HCT116 (cell line): ENCODE measurements around the gene PLVAP.

Source experiments
- CBX3 ChIP-seq: IDR thresholded peaks from 2 replicates; pipeline ENCODE4 v1.6.1; 2012; ENCODE audit warnings: low read depth
- CEBPB ChIP-seq: IDR thresholded peaks from 2 replicates; pipeline ENCODE4 v1.6.1; 2012; ENCODE audit warnings: low read depth
- EGR1 ChIP-seq: IDR thresholded peaks from 2 replicates; pipeline ENCODE4 v1.6.1; 2012; ENCODE audit warnings: low read depth
- POLR2A ChIP-seq: IDR thresholded peaks from 2 replicates; pipeline ENCODE4 v1.7.0; 2011; ENCODE audit warnings: borderline replicate concordance; ENCODE audit not compliant: insufficient read depth, insufficient read length; ENCODE audit errors: extremely low read depth
- POLR2AphosphoS5 ChIP-seq: IDR thresholded peaks from 2 replicates; pipeline ENCODE4 v1.6.1; 2011; ENCODE audit warnings: mild to moderate bottlenecking, low read depth, low read length, moderate library complexity
- RAD21 ChIP-seq: IDR thresholded peaks from 2 replicates; pipeline ENCODE4 v1.6.1; 2012; ENCODE audit warnings: low read depth, mild to moderate bottlenecking
- SIN3A ChIP-seq: IDR thresholded peaks from 2 replicates; pipeline ENCODE4 v1.6.1; 2012; ENCODE audit warnings: low read depth
- SP1 ChIP-seq: IDR thresholded peaks from 2 replicates; pipeline ENCODE4 v1.6.1; 2012; ENCODE audit warnings: low read depth
- SRF ChIP-seq: IDR thresholded peaks from 2 replicates; pipeline ENCODE4 v1.6.1; 2012; ENCODE audit warnings: low read depth
- YY1 ChIP-seq: IDR thresholded peaks from 2 replicates; pipeline ENCODE4 v1.6.1; 2011; ENCODE audit warnings: low read length, low read depth, moderate library complexity, mild to moderate bottlenecking; ENCODE audit not compliant: insufficient replicate concordance; ENCODE audit errors: extremely low read depth
- ZNF274 ChIP-seq: fragments of 200-500 bp; sonication (Bioruptor generic); IDR thresholded peaks from 2 replicates; pipeline ENCODE4 v1.6.1; 2014; ENCODE audit warnings: mild to moderate bottlenecking, low read depth, low read length, inconsistent platforms
- TF ChIP-seq, protein P1 (sequence below), 3 experiments: fragments of 200-600 bp in 1 of 3; sonication (generic) in 1 of 3; IDR thresholded peaks in 2 of 3; conservative IDR thresholded peaks in 1 of 3; 2 replicates each; pipeline ENCODE4 v1.5.1; 2012 to 2017; ENCODE audit warnings: low read depth in 2 of 3, low read length in 2 of 3, antibody characterized with exemption in 1 of 3, borderline replicate concordance in 1 of 3, control low read depth in 1 of 3, mild to moderate bottlenecking in 1 of 3, mixed read lengths in 1 of 3, mixed run types in 1 of 3, moderate library complexity in 1 of 3; ENCODE audit not compliant: insufficient read depth in 1 of 3
- TF ChIP-seq, protein P2 (sequence below): IDR thresholded peaks from 2 replicates; pipeline ENCODE4 v1.6.1; 2012; ENCODE audit warnings: low read depth
- TF ChIP-seq, protein P3 (sequence below): IDR thresholded peaks from 2 replicates; pipeline ENCODE4 v1.6.1; 2012

DNA sequence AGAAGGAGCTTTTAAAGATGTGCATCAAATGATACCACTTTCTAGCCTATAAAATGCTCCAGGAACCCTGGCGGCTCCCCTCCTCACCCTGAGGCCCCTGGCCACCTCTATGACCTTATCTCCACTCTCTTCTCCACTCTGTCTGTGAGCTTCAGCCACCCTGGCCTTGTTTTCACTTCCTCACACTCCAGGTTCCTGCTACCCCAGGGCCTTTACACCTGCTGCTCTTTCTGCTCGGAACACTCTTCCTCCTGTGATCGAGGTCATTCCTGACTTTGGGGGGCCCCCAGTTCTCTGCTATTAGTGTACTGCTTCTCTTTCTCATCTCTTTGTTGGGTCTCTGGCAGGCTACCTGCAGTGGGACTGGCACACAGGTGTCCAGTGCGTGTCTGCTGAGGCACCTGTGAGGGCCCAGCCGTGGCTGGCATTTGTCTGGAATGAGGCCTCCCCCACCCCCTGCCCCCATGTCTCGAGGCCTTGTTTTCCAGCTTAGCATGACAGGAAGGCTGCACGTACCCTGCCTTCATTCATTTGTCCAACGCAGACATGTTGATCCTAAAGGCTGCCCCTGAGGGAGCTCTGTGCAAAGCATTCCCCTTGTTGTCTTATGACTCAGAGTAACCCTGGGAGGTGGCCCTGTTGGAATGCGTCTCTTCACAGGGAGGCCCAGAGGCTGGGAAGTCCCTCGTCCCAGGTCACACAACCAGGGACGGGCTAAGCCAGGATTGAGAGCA is 65.5 kb downstream of the PLVAP start:
- TF ChIP-seq, protein P1, sequence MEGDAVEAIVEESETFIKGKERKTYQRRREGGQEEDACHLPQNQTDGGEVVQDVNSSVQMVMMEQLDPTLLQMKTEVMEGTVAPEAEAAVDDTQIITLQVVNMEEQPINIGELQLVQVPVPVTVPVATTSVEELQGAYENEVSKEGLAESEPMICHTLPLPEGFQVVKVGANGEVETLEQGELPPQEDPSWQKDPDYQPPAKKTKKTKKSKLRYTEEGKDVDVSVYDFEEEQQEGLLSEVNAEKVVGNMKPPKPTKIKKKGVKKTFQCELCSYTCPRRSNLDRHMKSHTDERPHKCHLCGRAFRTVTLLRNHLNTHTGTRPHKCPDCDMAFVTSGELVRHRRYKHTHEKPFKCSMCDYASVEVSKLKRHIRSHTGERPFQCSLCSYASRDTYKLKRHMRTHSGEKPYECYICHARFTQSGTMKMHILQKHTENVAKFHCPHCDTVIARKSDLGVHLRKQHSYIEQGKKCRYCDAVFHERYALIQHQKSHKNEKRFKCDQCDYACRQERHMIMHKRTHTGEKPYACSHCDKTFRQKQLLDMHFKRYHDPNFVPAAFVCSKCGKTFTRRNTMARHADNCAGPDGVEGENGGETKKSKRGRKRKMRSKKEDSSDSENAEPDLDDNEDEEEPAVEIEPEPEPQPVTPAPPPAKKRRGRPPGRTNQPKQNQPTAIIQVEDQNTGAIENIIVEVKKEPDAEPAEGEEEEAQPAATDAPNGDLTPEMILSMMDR (IDR thresholded peaks at IDR 0.05 in 2 of 3, conservative IDR thresholded peaks at IDR 0.05 in 1 of 3; ENCODE audit: borderline replicate concordance in 1 of 3, insufficient read depth in 1 of 3, low read depth in 2 of 3, low read length in 2 of 3): no peak
- TF ChIP-seq POLR2A: no peak
- no peak for TF ChIP-seq EGR1
- TF ChIP-seq CBX3: no peak
- TF ChIP-seq, protein P2, sequence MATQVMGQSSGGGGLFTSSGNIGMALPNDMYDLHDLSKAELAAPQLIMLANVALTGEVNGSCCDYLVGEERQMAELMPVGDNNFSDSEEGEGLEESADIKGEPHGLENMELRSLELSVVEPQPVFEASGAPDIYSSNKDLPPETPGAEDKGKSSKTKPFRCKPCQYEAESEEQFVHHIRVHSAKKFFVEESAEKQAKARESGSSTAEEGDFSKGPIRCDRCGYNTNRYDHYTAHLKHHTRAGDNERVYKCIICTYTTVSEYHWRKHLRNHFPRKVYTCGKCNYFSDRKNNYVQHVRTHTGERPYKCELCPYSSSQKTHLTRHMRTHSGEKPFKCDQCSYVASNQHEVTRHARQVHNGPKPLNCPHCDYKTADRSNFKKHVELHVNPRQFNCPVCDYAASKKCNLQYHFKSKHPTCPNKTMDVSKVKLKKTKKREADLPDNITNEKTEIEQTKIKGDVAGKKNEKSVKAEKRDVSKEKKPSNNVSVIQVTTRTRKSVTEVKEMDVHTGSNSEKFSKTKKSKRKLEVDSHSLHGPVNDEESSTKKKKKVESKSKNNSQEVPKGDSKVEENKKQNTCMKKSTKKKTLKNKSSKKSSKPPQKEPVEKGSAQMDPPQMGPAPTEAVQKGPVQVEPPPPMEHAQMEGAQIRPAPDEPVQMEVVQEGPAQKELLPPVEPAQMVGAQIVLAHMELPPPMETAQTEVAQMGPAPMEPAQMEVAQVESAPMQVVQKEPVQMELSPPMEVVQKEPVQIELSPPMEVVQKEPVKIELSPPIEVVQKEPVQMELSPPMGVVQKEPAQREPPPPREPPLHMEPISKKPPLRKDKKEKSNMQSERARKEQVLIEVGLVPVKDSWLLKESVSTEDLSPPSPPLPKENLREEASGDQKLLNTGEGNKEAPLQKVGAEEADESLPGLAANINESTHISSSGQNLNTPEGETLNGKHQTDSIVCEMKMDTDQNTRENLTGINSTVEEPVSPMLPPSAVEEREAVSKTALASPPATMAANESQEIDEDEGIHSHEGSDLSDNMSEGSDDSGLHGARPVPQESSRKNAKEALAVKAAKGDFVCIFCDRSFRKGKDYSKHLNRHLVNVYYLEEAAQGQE: no peak
- no peak for TF ChIP-seq POLR2AphosphoS5
- TF ChIP-seq YY1: no peak
- no peak for TF ChIP-seq SIN3A
- no peak for TF ChIP-seq RAD21
- no peak for TF ChIP-seq CEBPB
- TF ChIP-seq ZNF274: no peak
- no peak for TF ChIP-seq SRF
- TF ChIP-seq, protein P3, sequence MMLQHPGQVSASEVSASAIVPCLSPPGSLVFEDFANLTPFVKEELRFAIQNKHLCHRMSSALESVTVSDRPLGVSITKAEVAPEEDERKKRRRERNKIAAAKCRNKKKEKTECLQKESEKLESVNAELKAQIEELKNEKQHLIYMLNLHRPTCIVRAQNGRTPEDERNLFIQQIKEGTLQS: no peak
- peak; percentile 43; the same call in 1 of the 2 replicates for TF ChIP-seq SP1
